ENCODE data around the gene INTS11. TPM values are rescaled to one million over a fixed set of nuclear protein-coding genes. Genes with fewer than 3 reads are reported as not detected.

The INTS11 gene
- total RNA-seq, 1 experiment from 2014 or later: 254 TPM

DNA sequence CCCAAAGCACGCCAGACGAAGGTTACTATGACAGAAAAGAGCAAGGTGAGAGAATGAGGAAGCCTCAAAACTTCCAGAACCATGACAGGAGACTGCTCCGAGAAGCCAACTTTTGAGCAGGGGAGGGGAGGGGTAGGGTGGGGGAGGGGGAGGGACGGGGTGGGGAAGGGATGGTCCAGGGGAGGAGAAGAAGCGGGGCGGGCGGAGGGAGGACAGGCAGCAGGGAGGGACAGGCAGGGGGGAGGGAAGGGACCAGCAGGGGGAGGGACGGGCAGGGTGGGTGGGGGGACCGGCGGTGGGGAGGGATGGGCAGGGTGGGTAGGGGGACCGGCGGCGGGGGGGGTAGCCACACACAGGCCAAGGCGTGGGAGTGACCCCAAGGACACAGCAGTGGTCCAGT lies 2.0 kb downstream of the INTS11 start:
- H3K27ac ChIP-seq (ENCODE audit: low read length): no peak overlapping the region
- H4K20me1 ChIP-seq (ENCODE audit: low read length): peaks cover 29% of the 10 kb centered on the region
- H3K4me3 ChIP-seq (ENCODE audit: low read length): no peak overlapping the region
- H3K4me2 ChIP-seq (ENCODE audit: low read length): no peak overlapping the region
- H3K9ac ChIP-seq (ENCODE audit: low read length): no peak overlapping the region
- CTCF ChIA-PET: no interaction called here
- H3K4me1 ChIP-seq (ENCODE audit: insufficient read depth, low read length): peaks cover 48% of the 10 kb centered on the region
- H3K79me2 ChIP-seq (ENCODE audit: low read length): peaks cover 84% of the 10 kb centered on the region
- H3K9me3 ChIP-seq (ENCODE audit: low read length): no peaks in the 10 kb centered on the region
- no TSS peak for BruUV-seq (replicated peaks)
- H3K27me3 ChIP-seq (ENCODE audit: low read length): no peaks in the 10 kb centered on the region
- POLR2A ChIA-PET (ENCODE audit: unreplicated experiment): no interaction called here
- intact Hi-C loops (cut with micrococcal nuclease): no loop called here
- TF ChIP-seq, protein P1, sequence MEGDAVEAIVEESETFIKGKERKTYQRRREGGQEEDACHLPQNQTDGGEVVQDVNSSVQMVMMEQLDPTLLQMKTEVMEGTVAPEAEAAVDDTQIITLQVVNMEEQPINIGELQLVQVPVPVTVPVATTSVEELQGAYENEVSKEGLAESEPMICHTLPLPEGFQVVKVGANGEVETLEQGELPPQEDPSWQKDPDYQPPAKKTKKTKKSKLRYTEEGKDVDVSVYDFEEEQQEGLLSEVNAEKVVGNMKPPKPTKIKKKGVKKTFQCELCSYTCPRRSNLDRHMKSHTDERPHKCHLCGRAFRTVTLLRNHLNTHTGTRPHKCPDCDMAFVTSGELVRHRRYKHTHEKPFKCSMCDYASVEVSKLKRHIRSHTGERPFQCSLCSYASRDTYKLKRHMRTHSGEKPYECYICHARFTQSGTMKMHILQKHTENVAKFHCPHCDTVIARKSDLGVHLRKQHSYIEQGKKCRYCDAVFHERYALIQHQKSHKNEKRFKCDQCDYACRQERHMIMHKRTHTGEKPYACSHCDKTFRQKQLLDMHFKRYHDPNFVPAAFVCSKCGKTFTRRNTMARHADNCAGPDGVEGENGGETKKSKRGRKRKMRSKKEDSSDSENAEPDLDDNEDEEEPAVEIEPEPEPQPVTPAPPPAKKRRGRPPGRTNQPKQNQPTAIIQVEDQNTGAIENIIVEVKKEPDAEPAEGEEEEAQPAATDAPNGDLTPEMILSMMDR (conservative IDR thresholded peaks at IDR 0.05; ENCODE audit: low read depth, low read length): no peak
- TF ChIP-seq EZH2 (IDR thresholded peaks at IDR 0.05; ENCODE audit: low read length, unreplicated experiment): no peak
- TF ChIP-seq EZH2phosphoT487 (IDR thresholded peaks at IDR 0.05; ENCODE audit: borderline replicate concordance, low read length): no peak
- H3F3A ChIP-seq (ENCODE audit: low read length, unreplicated experiment): peaks cover 9% of the 10 kb centered on the region
- ATAC-seq (no peak), DNase-seq (no peak)
- H2AFZ ChIP-seq (ENCODE audit: low read length): no peak overlapping the region
- no peaks in the 10 kb centered on the region for H3K9me2 ChIP-seq (replicated peaks; ENCODE audit: low read length)
- H3K36me3 ChIP-seq (ENCODE audit: low read depth, low read length): peaks cover 25% of the 10 kb centered on the region; the same call in 1 of the 2 replicates

DNA sequence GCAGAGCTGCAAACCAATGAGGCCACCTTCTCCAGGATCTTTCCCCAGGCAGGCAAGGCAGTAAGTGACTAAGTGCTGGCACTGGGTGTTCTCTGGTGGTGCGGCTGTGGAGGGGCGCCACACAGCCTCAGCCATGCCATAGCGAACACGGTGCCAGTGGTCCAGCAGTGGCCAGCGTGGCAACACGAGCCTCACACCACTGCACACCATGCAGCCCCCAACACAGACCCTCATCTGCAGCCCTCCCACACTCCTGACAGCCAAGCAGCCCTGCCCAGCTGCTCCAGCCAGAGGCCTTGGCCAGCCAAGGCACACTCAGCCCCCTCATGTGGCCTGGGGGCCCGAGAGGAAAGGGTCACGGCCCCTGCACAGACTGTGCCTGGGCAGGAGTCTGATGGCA lies 3.0 kb downstream of the INTS11 start:
- no peak overlapping the region for H3K4me2 ChIP-seq (ENCODE audit: low read length)
- H3F3A ChIP-seq (ENCODE audit: low read length, unreplicated experiment): peaks cover 9% of the 10 kb centered on the region
- BruUV-seq (replicated peaks): no TSS peak
- H3K9me3 ChIP-seq (ENCODE audit: low read length): no peaks in the 10 kb centered on the region
- H3K27ac ChIP-seq (ENCODE audit: low read length): no peak overlapping the region
- peaks cover 25% of the 10 kb centered on the region; the same call in 1 of the 2 replicates for H3K36me3 ChIP-seq (ENCODE audit: low read depth, low read length)
- ATAC-seq (no peak), DNase-seq (no peak)
- H3K9ac ChIP-seq (ENCODE audit: low read length): no peak overlapping the region
- H4K20me1 ChIP-seq (ENCODE audit: low read length): peaks cover 29% of the 10 kb centered on the region
- no peak overlapping the region for H2AFZ ChIP-seq (ENCODE audit: low read length)
- peaks cover 84% of the 10 kb centered on the region for H3K79me2 ChIP-seq (ENCODE audit: low read length)
- peaks cover 50% of the 10 kb centered on the region for H3K4me1 ChIP-seq (ENCODE audit: insufficient read depth, low read length)
- TF ChIP-seq EZH2 (IDR thresholded peaks at IDR 0.05; ENCODE audit: low read length, unreplicated experiment) (no peak), EZH2phosphoT487 (IDR thresholded peaks at IDR 0.05; ENCODE audit: borderline replicate concordance, low read length) (no peak)
- TF ChIP-seq, protein P1 (conservative IDR thresholded peaks at IDR 0.05; ENCODE audit: low read depth, low read length): no peak
- no peaks in the 10 kb centered on the region for H3K9me2 ChIP-seq (replicated peaks; ENCODE audit: low read length)
- POLR2A ChIA-PET (ENCODE audit: unreplicated experiment): no interaction called here
- CTCF ChIA-PET: no interaction called here
- no peaks in the 10 kb centered on the region for H3K27me3 ChIP-seq (ENCODE audit: low read length)
- H3K4me3 ChIP-seq (ENCODE audit: low read length): no peak overlapping the region
- intact Hi-C loops (cut with micrococcal nuclease): no loop called here

DNA sequence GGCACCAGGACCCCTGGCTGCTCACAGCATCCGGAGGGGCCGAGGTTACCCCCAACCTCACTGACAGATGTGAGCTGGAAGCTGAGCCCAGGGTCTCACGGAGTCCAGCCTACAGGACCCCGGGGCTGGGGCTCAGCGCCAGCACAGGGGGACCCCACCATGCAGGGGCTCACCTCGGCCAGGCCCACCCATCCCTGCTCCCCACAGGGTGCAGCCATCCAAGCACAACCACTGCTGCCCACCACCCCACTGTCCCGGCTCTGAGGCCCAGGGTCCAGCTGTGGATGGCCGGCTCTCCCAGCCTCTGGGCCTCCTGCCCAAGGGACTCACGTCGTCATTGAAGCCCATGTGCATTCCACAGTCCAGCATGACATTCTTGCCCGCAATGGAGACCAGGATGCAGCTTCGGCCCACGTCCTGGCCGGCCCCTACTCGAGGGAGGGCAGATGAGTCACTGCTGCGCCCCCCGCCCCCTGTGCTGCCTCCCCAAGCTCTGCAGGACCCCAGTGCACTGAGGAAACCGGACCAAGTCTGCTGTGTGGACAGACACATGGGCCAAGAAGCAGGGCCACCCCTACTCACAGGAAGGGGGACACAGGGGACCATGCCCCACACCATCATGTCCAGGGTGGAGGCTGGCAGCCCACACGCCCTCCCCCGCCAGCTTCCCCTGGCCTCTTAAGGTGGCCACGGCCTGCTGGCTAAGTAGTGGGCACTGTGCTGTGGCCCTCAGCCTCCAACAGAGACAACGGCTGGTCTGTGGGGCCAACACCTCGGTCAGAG lies 3.6 kb downstream of the INTS11 start:
- BruUV-seq (replicated peaks): no TSS peak
- no peak for DNase-seq
- Histone ChIP-seq H3K36me3 (ENCODE audit: low read depth, low read length) (peaks cover 27% of the 10 kb centered on the region; the same call in 1 of the 2 replicates), H3K9ac (ENCODE audit: low read length) (no peak overlapping the region), H3K27me3 (ENCODE audit: low read length) (no peaks in the 10 kb centered on the region), H2AFZ (ENCODE audit: low read length) (no peak overlapping the region), H3K4me2 (ENCODE audit: low read length) (no peak overlapping the region), H3K79me2 (ENCODE audit: low read length) (peaks cover 83% of the 10 kb centered on the region), H3K9me3 (ENCODE audit: low read length) (no peaks in the 10 kb centered on the region), H3F3A (ENCODE audit: low read length, unreplicated experiment) (peaks cover 9% of the 10 kb centered on the region), H3K27ac (ENCODE audit: low read length) (no peak overlapping the region), H4K20me1 (ENCODE audit: low read length) (peaks cover 29% of the 10 kb centered on the region), H3K9me2 (replicated peaks; ENCODE audit: low read length) (no peaks in the 10 kb centered on the region), H3K4me3 (ENCODE audit: low read length) (no peak overlapping the region), H3K4me1 (ENCODE audit: insufficient read depth, low read length) (peaks cover 44% of the 10 kb centered on the region)
- TF ChIP-seq EZH2 (IDR thresholded peaks at IDR 0.05; ENCODE audit: low read length, unreplicated experiment) (no peak), EZH2phosphoT487 (IDR thresholded peaks at IDR 0.05; ENCODE audit: borderline replicate concordance, low read length) (no peak)
- ChIA-PET POLR2A (ENCODE audit: unreplicated experiment) (no interaction called here), CTCF (no interaction called here)
- no peak for ATAC-seq
- intact Hi-C loops (cut with micrococcal nuclease): no loop called here

All from PC-3 (cell line).